GM12892 (cell line): ENCODE data around the gene NCAPG2.
A peak's percentile ranks its signal among the peaks of the same experiment; 100 is the strongest.
"Not testable (repeated sequence)": the region's sequence is repeated elsewhere in the genome, so short reads cannot be mapped to it uniquely, and the experiment has no call there.

Experiments
- DNase-seq: peaks from one replicate; pipeline ENCODE4 v3.0.0; 2011; ENCODE audit not compliant: insufficient read length
- FAIRE-seq: peaks from 2 replicates; lab custom pipeline; 2011; peaks lifted over from hg19 to GRCh38; lab: Jason Lieb, UNC
- POLR2A ChIP-seq: IDR thresholded peaks from 2 replicates; pipeline ENCODE4 v1.6.1; 2011; ENCODE audit warnings: low read depth, low read length, control low read depth
- POLR2AphosphoS5 ChIP-seq: IDR thresholded peaks from 2 replicates; pipeline ENCODE4 v1.6.1; 2011; ENCODE audit warnings: low read depth, low read length, control low read depth
- TAF1 ChIP-seq: IDR thresholded peaks from 2 replicates; pipeline ENCODE4 v1.6.1; 2011; ENCODE audit warnings: low read depth, mild to moderate bottlenecking, control low read depth, low read length, borderline replicate concordance

NCAPG2 gene

DNA sequence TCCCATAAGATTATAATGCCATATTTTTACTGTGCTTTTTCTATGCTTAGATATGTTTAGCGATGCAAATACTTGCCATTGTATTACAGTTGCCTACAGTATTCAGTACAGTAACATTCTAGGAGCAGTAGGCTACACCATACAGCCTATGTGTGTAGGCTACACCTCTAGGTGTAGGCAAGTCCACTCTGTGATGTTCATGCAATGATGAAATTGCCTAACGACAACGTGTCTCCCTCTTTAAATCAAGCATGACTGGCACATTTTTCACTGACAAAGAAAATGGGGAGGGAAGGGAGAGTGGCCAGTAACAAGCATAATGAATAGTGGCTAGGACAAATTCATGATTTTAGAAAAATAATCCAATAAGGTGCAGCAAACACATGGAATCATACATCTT lies 1.7 kb downstream of the NCAPG2 start:
- DNase-seq (no peak), FAIRE-seq (no peak)
- no peak for TF ChIP-seq POLR2A
- no peak for TF ChIP-seq TAF1
- TF ChIP-seq POLR2AphosphoS5, result no peak

DNA sequence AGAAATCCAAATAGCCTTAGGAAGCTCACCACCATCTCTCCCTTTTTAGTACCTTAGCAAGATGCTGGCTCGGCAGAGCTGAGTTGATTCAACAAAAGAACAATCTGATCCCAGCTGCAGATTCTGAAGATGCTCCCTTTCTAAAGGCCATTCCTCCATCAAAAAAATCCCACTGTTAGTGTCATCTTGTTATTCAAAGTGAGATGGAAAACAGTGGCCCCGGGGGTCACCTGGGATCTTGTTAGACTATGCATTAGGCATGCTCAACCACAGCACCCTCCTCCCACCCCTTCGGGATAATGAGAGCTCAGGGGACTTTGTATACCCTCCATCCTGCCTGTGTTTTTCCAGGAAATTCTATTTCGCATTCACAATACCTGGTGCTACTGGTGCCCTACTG lies 2.4 kb downstream of the NCAPG2 start:
- TF ChIP-seq POLR2AphosphoS5, result no peak
- TF ChIP-seq POLR2A, result no peak
- TF ChIP-seq TAF1, result no peak
- DNase-seq (no peak), FAIRE-seq (no peak)

DNA sequence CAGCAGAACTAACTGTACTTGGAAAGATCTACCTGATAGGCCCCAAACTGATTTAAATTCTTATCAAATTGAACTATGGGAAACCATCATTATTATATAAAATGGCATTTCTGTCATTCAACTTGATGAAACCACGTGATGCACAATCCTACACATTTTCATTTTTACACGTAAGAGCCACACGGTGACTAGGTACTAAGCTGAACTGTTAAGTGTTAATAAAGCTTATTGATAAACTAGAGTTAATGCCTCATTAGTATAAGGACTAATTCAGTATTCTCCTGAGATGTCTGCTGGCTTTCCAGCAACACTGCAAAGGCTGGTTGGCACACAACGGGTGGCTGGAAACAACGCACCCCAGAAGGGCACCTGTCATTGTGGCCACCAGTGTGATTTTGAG lies 4.6 kb downstream of the NCAPG2 start:
- TF ChIP-seq TAF1 (no peak), POLR2A (no peak), POLR2AphosphoS5 (no peak)
- DNase-seq, result no peak
- FAIRE-seq, result no peak

DNA sequence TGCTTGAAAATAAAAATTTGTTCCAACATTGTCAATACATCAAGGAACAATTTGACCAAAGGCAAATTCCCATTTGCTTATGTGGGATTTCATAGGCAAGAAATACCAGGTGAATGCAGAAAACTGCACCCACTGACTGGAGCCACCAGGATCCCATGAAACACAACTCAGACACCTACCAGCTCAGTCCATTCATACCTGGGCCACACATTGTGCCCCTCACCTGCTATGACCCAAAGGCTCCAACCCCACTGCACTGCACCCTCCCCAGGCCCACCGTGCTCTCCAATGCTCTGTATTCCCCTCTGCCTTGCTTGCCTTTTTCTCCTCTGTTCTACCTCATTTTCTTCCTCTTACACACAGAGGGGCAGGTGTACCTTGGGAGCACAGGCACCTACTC lies 5.3 kb downstream of the NCAPG2 start:
- TF ChIP-seq POLR2AphosphoS5, result no peak
- no peak for TF ChIP-seq POLR2A
- no peak for TF ChIP-seq TAF1
- DNase-seq, result no peak
- FAIRE-seq, result no peak

DNA sequence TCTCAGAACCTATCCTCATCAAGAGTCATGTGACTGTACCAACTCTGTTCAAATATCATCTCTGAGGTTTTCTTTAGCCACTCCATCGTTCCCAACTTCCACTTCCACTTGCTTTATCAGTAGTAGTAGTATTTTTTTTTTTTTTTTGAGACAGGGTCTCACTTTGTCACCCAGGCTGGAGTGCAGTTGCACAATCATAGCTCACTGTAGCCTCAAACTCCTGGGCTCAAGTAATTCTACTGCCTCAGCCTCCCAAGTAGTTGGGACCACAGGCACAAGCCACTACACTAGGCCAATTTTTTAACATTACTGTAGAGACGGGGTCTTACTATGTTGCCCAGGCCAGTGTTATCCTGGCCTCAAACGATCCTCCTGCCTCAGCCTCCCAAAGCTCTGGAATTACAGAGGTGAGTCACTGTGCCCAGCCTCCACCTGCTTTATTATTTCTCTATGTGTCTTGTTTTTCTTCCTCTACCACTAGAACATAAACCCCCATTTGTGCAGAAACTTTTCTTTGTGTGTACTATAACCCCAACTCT lies 5.9 kb downstream of the NCAPG2 start:
- TF ChIP-seq TAF1, result no peak
- no peak for TF ChIP-seq POLR2AphosphoS5
- no peak for TF ChIP-seq POLR2A
- FAIRE-seq (no peak), DNase-seq (no peak)

DNA sequence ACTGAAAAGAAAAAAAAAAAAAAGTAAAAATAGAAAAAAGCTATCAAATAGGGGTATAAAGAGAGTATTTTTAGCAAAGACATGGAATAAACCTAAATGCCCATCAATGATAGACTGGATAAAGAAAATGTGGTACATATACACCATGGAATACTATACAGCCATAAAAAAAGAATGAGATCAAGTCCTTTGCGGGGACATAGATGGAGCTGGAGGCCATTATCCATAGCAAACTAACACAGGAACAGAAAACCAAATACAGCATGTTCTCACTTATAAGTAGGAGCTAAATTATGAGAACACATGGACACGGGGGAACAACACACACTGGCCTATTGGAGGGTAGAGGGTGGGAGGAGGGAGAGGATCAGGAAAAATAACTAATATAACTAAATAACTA lies 7.0 kb downstream of the NCAPG2 start:
- FAIRE-seq, DNase-seq: not testable (repeated sequence)

DNA sequence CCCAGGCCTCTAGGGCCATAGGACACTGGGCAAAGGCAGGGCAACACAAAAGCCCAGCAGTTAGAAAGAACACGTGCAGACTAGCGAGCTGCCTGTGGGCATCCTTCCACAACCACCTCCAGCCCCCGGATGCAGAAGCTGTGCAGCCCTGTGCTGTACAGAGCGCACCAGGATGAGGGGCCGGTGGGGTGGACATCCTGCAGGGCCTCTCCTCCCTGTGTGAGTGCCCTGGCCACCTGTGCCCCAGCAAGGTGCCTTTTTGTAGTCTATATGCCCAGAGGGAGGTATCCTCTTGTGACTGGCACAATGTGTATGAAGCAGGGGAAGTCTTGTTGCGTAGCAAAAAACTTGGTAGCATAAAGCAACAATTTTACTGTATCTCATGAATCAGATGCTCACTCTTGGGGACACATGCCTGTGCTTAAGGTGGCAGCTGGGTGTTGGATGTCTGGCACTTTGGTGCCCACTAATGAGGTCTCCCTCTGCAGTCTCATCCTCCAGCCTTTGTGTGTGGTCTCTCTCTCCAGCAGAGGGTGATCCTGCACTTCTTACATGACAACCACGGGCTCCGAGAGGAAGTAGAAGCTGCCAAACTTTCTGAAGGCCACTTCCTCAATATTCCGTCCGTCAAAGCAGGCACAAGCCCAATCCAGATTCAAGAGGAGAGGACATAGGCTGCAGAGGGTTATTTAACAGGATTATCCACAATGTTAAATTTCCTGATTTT lies 8.7 kb downstream of the NCAPG2 start:
- no peak for DNase-seq
- no peak for FAIRE-seq
- peak; percentile 31; the same call in 1 of the 2 replicates for TF ChIP-seq POLR2A
- TF ChIP-seq TAF1, result no peak

DNA sequence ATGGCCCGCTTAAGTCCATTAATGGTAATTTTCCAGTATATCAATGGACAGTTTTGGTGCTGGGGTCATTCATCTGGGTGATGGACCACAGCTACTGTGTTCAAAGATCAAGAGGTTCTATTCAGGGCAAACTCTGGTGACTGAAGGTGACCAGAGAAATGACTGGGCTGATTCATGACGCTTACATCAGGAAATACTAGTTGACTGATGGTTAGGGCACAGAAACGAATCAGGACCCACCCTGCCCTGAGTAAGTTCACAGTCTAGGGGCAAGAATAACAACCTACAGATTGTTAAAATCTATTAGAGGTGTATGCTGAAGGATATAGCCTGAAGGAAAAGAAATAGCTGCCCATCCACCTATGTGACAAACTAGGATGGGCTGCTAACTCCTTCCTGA lies 9.5 kb downstream of the NCAPG2 start:
- FAIRE-seq, result no peak

DNA sequence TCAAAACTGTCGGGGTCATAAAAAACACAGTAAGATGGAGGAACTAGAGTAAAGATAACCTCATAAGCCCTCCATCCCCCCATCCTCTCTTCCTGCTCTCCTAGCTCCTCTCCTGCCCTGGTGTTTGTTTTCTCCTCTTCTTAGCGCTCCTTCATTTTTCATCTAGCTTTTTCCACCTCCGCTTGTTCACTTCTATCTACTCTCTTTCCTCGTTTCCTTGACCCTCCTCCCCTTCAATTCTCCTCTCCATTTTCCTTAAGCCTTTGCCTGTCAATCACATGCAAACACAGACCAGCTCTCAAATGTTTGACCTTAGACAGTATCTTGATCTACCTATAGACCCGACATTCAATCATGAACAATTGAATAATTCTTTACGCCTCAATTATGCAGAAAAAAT lies 10.0 kb downstream of the NCAPG2 start:
- DNase-seq (no peak), FAIRE-seq (no peak)

More for the DNA sequence above, 9.5 kb downstream of the NCAPG2 start:
- no peak for DNase-seq
- TF ChIP-seq TAF1, result no peak
- TF ChIP-seq POLR2A, result no peak
- no peak for TF ChIP-seq POLR2AphosphoS5

DNA sequence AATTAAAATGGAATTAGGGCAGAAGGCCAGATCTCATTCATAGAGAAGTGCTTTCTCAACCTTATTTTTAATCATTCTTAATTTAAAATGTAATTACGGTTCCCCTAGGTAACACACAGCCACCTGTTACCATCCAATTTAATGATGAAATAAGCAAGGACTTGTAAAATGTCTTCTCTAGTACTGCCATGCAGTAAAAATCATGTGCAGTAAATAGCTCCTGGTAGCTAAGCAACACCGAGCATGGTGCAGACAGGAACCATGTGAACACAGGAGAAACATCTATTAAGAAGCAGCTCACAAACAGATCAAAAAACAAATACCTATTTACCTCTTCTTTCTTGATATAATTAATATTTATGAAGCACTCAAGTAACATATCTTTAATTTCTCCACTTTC lies 15.1 kb downstream of the NCAPG2 start:
- FAIRE-seq (no peak), DNase-seq (no peak)
- TF ChIP-seq TAF1 (no peak), POLR2AphosphoS5 (no peak), POLR2A (no peak)

More for the DNA sequence above, 10.0 kb downstream of the NCAPG2 start:
- TF ChIP-seq POLR2A (no peak), TAF1 (no peak), POLR2AphosphoS5 (no peak)

DNA sequence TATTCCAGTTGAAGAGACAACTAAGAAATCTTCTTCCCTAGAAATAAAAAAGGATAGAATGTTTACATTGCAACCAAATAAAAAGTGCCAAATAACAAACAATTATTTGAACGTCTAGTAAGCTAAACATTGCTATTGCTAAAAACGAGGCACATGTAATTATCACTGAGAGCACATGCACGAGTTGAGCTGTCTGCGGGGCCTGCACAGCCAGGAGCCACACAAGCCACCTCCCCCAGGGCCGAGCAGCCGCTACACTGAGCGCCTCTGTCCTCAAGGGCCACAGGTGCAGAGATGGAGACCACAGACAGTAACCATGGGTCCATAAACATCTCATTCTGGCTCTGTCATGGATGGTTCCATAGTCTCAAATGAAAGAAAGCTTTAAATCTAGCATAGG lies 17.2 kb downstream of the NCAPG2 start:
- no peak for TF ChIP-seq TAF1
- TF ChIP-seq POLR2AphosphoS5, result peak; percentile 46; the same call in 1 of the 2 replicates
- peak; percentile 33; the same call in 1 of the 2 replicates for TF ChIP-seq POLR2A
- DNase-seq, result no peak
- FAIRE-seq, result no peak

DNA sequence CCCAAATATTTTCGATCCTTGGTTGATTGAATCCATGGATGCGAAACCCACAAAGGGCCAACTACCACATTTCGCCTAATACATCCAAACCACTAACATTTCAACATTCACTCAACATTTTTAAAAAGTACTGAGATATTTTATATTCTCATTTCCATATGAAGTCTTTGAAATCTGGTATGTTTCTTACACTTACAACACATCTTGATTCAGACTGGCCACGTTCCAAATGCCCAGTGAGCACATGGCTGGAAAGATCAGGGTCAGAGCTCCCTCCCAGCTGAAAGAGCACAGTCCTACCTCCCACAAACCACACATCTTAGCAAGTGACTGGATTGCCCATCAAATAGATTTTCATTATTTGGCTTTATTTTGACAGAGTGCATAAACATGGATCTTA lies 18.9 kb downstream of the NCAPG2 start:
- TF ChIP-seq POLR2A, result no peak
- no peak for TF ChIP-seq TAF1
- TF ChIP-seq POLR2AphosphoS5, result no peak
- FAIRE-seq (no peak), DNase-seq (no peak)

DNA sequence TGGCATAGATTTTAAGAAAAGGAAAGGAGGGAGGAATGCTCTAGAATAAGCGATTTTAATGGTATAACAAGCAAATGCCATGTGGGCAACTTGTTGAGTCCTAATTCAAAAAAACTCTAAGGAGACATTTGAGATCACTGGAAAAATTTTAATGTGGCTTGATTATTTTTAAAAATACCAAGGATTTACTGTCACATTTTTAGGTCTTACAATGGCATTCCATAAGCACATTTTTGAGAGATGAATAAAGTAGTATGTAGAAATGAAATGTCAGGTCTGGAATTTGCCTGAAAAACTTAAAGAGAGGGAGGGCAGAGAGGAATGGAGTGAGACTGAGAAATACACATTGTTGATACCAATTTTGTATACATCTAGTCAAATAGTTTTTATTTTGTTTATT lies 20.3 kb downstream of the NCAPG2 start:
- no peak for TF ChIP-seq POLR2A
- TF ChIP-seq POLR2AphosphoS5, result no peak
- TF ChIP-seq TAF1, result no peak
- DNase-seq (no peak), FAIRE-seq (no peak)
